Coronary artery (tissue), 2 donors: ENCODE data around the gene CA9.
"Not testable (repeated sequence)": the region's sequence is repeated elsewhere in the genome, so short reads cannot be mapped to it uniquely, and the experiment has no call there.

Source experiments
- DNase-seq: peaks from one replicate; pipeline ENCODE4 v3.0.0-alpha.2; 2017; ENCODE audit warnings: low spot score
- H3K27ac ChIP-seq, 2 donors: fragments of 200-600 bp; sonication (generic); one replicate each; pipeline ENCODE4 v1.5.1; 2016 to 2019
- H3K4me3 ChIP-seq: fragments of 200-600 bp; sonication (generic); 2 replicates; pipeline ENCODE4 v1.5.1; 2016; ENCODE audit warnings: mild to moderate bottlenecking, moderate library complexity
- TF ChIP-seq, protein P1 (sequence below): fragments of 200-600 bp; sonication (generic); IDR thresholded peaks from one replicate; pipeline ENCODE4 v1.5.1; 2019; ENCODE audit warnings: antibody characterized with exemption

CA9 gene

DNA sequence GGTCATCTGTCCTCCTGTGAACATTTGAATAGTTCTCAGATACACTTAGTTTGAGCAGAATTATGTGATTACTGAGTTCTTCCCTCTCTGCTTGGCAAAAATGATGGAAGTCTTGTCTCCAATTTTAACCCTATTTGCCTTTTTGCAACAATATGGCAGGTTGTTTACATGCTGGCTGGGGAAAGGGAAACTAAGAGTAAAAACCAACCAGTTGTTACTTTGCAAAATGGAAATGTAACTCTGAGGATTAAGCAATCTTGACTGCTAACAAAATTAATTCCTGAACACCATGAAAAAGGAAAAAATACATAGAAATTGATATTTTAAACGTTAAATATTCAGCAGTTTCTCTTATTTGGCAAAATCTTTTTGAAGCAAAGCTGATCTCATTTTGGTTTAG is 34.1 kb upstream of the CA9 start:
- no peak overlapping the region for H3K4me3 ChIP-seq
- no peak for DNase-seq
- no peak overlapping the region for H3K27ac ChIP-seq

DNA sequence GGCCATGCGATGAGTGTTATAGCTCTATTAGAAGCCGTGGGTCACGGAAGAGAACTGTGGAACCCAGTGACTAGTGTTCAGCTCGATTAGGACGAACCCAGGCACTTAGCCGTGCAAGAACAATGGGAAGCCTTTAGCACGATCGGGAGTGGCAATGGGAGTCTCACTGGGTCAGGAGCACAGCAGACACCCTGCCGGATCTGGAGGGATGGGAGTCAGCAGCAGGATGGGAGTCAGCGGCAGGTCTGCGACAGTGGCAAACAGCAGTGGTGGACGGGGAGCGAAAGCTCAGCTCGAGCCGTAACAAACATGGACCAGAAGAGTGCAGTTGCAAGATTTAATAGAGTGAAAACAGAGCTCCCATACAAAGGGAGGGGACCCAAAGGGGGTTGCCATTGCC is 33.3 kb upstream of the CA9 start:
- not testable (repeated sequence) for DNase-seq, H3K27ac ChIP-seq, H3K4me3 ChIP-seq

More for the DNA sequence above, 34.1 kb upstream of the CA9 start:
- TF ChIP-seq, protein P1, sequence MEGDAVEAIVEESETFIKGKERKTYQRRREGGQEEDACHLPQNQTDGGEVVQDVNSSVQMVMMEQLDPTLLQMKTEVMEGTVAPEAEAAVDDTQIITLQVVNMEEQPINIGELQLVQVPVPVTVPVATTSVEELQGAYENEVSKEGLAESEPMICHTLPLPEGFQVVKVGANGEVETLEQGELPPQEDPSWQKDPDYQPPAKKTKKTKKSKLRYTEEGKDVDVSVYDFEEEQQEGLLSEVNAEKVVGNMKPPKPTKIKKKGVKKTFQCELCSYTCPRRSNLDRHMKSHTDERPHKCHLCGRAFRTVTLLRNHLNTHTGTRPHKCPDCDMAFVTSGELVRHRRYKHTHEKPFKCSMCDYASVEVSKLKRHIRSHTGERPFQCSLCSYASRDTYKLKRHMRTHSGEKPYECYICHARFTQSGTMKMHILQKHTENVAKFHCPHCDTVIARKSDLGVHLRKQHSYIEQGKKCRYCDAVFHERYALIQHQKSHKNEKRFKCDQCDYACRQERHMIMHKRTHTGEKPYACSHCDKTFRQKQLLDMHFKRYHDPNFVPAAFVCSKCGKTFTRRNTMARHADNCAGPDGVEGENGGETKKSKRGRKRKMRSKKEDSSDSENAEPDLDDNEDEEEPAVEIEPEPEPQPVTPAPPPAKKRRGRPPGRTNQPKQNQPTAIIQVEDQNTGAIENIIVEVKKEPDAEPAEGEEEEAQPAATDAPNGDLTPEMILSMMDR: no peak

- H3K4me3 ChIP-seq, DNase-seq, H3K27ac ChIP-seq: not testable (repeated sequence)
These were observed 32.2 kb upstream of the CA9 start for GRCh38 chr9:35641478-35641877.

DNA sequence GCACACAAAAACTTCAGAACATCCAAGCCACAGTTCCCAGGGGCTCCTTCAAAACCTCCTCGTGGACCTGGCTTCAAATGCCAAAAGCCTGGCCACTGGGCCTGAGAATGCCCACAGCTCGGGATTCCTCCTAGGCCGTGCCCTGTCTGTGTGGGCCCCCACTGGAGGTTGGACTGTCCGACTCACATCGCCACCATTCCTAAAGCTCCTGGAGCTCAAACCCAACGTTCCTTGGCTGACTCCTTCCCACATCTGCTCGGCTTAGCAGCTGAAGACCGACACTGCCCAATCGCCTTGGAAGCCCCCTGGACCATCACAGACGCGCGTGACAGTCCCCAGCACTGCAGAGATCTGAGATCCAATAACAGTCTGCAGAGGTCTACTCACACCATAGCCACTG is 30.7 kb upstream of the CA9 start:
- DNase-seq: no peak
- no peak overlapping the region for H3K4me3 ChIP-seq
- H3K27ac ChIP-seq: no peak overlapping the region
- TF ChIP-seq, protein P1: no peak

- H3K4me3 ChIP-seq: peak overlapping the region; percentile 84
These were observed 28.0 kb upstream of the CA9 start for GRCh38 chr9:35645736-35646135.

GRCh38 chr9:35646153-35646532 is 27.6 kb upstream of the CA9 start:
- Histone ChIP-seq H3K4me3 (peak overlapping the region; percentile 84), H3K27ac (peak overlapping the region; percentile 83 to 87)
- DNase-seq: no peak
- TF ChIP-seq, protein P1: no peak

More at GRCh38 chr9:35645736-35646135, 28.0 kb upstream of the CA9 start:
- not testable (repeated sequence) for DNase-seq
- H3K27ac ChIP-seq: peak overlapping the region in 1 of 2 donors; percentile 83

DNA sequence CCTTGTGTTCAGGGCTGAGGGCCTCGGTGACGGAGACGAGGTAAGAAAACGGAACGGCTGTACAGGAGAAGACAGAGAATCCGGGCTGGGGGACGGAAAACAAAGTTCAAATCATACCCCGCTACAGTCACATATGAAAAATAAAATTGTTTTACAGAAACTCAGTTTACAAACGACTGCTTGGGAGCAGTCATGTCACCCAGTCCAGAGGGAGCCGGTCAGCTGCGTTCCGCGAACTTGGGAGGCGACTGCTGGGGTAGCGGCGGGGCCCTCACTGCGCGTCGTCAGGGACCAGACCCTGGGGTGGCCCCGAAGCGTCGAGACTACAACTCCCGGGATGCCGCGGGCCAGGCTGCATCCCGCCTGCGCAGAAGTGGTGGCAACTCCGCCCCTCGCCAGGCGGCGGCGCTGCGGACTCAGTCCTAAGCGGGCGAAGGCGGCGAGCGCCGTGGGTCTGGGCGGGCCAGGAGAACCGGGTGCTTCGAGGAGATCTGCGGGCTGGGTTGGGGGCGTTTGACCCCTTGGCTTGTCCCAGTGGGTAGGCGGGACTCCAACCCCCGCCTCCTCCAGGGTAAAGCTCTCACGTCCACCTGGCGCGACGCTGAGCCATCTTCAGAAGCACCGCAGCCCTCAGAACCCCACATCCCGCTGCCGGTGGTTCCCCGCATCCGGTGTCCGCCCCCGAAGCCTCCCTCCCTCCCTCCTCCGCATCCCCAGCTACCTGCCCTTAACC is 27.0 kb upstream of the CA9 start:
- H3K27ac ChIP-seq: peak overlapping the region; percentile 83 to 87
- DNase-seq: peak; percentile 93
- TF ChIP-seq, protein P1: peak; percentile 92
- peak overlapping the region; percentile 84 for H3K4me3 ChIP-seq

DNA sequence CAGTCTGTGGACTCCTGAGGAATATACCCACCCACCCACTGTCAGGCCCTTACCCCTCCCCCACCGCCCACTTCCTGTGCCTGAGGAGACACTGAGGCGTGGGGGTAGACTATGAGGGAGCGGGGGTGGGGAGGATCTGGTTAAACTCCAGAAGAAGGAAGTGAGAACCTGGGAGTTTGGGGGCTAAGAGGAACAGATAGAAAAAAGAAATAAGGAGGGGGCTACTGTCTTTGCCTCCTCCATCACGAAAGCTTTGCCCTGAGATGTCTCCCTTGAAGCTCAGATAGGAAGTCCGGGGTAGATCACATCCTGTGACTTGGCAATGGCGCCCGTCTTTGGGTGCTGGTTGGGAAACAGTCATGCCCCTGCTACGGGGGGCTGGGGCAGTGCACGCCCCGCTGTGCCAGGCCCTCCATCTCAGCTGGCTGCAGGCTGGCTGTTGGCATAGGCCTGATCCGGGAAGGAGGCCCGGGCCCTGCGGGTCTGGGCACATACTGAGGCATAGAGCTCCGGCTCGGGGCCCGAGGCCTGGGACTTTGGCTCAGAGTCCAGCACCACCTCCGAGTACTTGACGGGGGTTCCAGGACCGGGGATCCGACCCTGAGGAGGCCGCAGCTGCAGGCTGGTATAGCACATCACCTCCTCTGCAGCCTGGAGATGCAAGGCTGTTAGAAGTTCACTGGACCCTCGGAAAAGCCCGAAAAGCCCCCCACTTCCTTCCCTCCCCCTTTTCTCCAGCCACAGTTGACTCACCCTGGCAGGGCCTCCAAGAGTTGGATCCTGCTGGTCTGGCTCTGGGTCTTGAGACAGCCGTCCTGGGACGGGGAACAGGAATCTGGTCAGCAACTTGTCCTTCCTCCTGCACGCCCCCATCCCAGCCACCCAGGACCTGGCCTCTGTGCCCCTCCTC is 24.0 kb upstream of the CA9 start:
- DNase-seq: no peak
- Histone ChIP-seq H3K27ac (peak overlapping the region; percentile 5 to 77), H3K4me3 (peak overlapping the region; percentile 42)

More for the DNA sequence above, 24.0 kb upstream of the CA9 start:
- TF ChIP-seq, protein P1: no peak
